ENCODE measurements around the gene IER5. TPM values are rescaled to one million over a fixed set of nuclear protein-coding genes. Genes with fewer than 3 reads are reported as not detected.

The IER5 gene
- total RNA-seq, 4 donors from 2014 or later = 21.6 to 40.6 (median 26.5) TPM

GRCh38 chr1:181141431-181141910, 53.0 kb downstream of the IER5 start:
- Histone ChIP-seq H3K27ac (peak overlapping the region in 3 of 4 donors; percentile 12 to 52 (median 32)), H3K4me1 (peaks cover 23 to 45% (median 25%) of the 10 kb centered on the region in 3 donors), H3K4me3 (no peak overlapping the region), H3K36me3 (no peaks in the 10 kb centered on the region), H3K9me3 (no peaks in the 10 kb centered on the region), H3K27me3 (no peaks in the 10 kb centered on the region)
- DNase-seq = no peak
- TF ChIP-seq POLR2A (IDR thresholded peaks at IDR 0.05) (no peak), CTCF (IDR thresholded peaks at IDR 0.05) (no peak)
- intact Hi-C loops (cut with DNase I) = loop anchor here (5.0 kb wide), 2 partner anchors 54 to 104 kb away; partner anchors contain the start of gene IER5
- 13 to 17% methylated on average over 1 to 5 of the region's 5 CpGs for WGBS, 2 donors

Other genes with a start within 250 kb of the IER5 start
- gene KIAA1614, start 175.8 kb upstream of the IER5 start, total RNA-seq = 1 to 10 TPM in 2 of 4 donors, under 1 TPM in 2; 0.66 to 7.6 (median 2.8) TPM
- 10 to 100 TPM; 32.4 to 40.2 (median 35.0) TPM for gene STX6, start 65.8 kb upstream of the IER5 start, total RNA-seq
- gene MR1, start 54.7 kb upstream of the IER5 start, total RNA-seq = 10 to 100 TPM in 3 of 4 donors, 1 to 10 TPM in 1; 9.1 to 21.8 (median 13.8) TPM